SIG-M5 treated with dmso at 0.1 percent for 504 hours (cell line): ENCODE results near the gene CKS1B.
"Not testable (repeated sequence)": the region's sequence is repeated elsewhere in the genome, so short reads cannot be mapped to it uniquely, and the experiment has no call there.

Source experiments
- DNase-seq: peaks from one replicate; lab custom pipeline; 2025; ENCODE audit not compliant: unreplicated experiment; lab: John Stamatoyannopoulos, UW

The CKS1B gene

DNA sequence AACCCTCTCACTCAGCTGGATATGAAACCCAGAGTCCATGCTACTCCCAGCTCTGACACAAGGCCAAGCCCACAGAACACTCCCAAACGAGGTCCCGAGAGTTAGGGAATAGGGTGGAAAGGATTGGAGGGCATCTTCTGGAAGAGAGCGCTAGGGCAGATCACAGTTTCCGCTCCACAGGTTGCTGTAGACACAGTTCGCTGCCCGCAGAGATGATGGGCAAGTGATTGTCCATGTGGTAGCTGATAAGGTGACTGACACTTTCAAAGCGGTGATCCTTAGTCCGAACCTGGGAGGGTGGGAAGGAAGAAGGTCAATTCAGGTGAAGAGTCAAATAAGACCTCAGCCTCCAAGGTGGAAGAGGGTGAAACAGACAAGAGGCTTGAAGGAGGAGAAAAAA is 10.8 kb upstream of the CKS1B start:
- DNase-seq = no peak

DNA sequence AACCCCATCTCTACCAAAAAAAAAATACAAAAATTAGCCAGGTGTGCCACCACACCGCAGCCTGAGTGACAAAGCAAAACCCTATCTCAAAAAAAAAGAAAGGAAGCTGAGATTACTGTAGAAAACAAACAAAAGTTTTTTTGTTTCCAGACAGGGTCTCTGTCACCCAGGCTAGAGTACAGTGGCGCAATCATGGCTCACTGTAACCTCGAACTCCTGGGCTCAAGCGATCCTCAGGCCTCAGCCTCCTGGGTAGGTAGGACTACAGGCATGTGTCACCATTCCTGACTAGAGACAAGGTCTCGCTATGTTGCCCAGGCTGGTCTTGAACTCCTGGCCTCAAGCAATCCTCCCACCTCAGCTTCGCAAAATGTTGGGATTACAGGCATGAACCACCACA is 10.1 kb upstream of the CKS1B start:
- no peak for DNase-seq

DNA sequence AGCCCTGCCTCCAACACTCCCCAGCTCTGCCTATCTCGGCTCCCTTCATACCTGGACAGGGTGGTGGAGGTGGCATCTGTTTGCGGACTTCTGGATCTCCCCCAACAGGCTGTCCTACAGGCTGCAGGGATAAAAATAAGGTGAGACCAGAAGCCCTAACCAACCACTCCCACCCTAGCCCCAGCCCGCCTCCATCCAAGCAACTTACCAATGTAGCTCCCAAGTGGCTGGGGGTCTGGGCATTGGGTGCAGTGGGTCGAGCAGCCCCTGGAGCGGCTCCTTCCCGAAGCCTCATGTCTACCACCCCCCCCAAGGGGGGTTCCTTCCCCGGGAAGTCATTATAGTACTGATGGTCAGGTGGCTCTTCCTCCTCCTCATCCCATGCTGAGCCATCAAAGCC is 8.4 kb upstream of the CKS1B start:
- DNase-seq = no peak

DNA sequence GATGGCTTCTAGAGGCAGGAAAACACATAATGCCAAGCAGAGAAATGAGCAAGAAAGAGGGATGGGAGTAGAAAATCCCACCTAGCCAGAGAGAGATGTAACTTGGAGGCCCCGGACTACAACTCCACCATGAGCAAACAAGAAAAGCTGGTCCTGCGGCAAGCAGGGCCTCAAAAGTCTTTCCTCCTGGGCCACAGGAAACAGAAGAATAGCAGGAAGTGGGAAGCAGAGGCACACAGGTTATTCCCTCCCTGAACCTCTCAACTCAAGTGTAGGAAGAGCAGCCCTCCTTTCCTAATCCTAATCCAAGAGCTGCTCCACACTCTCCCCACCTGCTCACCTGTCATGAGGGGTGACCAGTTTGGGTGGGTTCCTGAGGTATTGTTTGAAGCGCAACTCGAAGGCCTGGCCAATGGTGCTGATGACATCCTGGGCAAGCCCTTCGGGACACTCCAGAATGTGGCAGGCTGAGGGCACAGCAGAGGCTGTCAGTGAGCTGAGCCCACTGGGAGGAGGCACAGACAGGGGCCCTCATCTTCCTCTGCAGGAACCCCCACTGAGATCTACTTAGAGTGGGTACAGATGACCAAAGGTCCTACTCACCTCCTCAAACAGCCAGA is 7.0 kb upstream of the CKS1B start:
- DNase-seq = no peak

DNA sequence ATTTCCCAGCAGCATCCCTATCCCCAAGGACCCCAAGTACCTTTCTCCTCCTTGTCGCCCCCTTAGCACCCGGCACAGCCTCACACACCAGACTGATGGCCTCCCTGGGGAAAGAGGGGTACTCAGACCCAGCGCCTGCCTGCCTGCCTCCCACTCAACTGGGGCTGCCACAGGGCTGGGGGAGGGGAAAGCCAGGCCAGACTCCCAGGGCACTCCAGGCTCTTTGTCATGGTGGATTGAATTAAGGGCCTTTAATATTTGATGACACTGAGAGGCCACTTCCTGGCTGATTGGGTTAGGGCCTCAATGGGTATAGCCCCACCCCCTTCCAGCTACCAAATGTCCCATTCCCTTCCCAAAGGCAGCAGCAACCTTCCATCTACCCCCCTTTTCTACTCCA is 5.8 kb upstream of the CKS1B start:
- no peak for DNase-seq

DNA sequence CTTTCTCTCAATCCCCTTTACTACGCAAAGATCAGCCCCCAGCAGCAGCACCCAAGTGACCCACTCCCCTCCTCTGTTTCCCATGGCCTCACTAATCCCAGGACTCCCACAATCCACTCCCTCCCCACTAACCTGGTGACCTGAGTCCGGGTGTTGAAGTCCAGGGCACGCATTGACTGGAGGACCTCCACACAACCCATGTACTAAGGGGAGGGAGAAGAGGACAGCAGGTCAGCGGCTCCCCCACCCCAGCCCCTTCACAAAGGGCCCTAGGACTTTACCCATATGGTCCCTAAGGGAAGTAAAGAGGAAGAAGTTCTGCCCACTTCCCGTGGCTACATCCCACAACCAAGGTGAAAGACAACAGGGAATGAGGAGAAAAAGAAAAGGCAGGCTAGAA is 5.2 kb upstream of the CKS1B start:
- DNase-seq = no peak

GRCh38 chr1:154969860-154970452 is 4.5 kb upstream of the CKS1B start:
- no peak for DNase-seq

GRCh38 chr1:154970631-154971340 is 3.7 kb upstream of the CKS1B start, which contains the start of gene SHC1:
Gene SHC1, minus strand, starts transcription at chr1:154970747. Its CDS starts 221 bp downstream, at chr1:154970526.
- DNase-seq = peak; percentile 77

- DNase-seq = no peak
These were observed 3.0 kb upstream of the CKS1B start for GRCh38 chr1:154971341-154971998.

GRCh38 chr1:154972213-154972516 is 2.3 kb upstream of the CKS1B start:
- DNase-seq = no peak

GRCh38 chr1:154972517-154973343 is 1.8 kb upstream of the CKS1B start:
- DNase-seq = no peak

- peak; percentile 99 for DNase-seq
These were observed 958 bp upstream of the CKS1B start for GRCh38 chr1:154973344-154974101.

DNA sequence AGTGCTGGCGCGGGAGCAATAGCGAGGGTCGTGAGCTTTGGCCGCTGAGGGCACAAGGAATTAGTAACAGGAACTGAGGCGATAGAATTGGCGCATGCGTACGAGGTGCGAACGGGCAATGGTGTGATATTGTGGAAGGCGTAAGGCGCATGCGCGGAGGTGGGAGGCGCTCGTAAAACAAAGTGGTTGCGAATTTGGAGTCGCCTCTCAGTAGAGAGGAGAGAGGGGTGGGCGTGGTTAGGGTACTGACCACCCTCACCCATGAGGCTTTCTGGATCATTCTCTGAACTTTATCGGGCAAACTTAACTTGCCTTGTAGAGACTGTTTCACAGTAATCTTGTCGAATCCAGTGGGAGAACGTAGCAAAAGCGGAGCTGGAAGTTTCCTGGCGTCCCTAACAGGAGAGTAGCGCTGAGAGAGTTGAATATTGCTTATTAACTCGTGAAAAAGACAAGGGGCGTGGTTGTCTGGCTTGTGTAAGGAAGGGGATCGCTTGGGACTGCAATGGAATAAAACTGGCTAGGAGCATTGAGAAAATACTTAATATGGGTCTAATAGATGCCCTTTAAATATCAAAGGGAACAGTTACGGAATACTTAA is 427 bp downstream of the CKS1B start:
- peak; percentile 99 for DNase-seq

- peak; percentile 78 for DNase-seq
These were observed 1.1 kb downstream of the CKS1B start for GRCh38 chr1:154975409-154976059.

DNA sequence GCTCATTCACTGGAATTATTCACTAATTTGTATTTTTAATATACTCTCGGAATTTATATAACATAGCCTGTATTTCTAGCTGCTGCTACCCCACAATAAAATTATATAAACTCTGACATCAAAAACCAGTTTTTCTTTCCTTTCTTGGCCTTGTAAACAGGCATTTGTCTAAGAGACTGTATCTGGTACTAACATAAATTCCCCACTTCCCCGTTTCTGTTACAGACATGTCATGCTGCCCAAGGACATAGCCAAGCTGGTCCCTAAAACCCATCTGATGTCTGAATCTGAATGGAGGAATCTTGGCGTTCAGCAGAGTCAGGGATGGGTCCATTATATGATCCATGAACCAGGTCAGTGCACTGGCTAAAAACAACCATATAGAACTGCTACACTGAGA is 3.3 kb downstream of the CKS1B start:
- DNase-seq = not testable (repeated sequence)

DNA sequence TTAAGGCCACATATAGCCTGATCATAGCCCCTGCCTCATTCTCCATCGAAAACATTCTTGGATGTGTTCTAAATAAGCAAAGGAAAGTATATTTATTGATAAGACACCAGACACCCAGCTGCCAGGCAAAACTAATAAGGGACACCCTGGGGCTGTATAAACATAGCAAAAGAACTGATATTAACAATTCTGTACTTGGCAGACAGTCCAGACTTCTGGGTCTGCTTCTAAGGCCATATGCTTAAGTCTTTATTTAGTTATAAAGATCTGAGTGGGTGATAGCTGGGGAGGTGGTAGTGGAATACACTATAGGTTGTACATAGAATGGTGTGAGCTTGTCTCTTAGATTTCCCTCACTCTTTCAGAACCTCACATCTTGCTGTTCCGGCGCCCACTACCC is 3.9 kb downstream of the CKS1B start:
- DNase-seq = no peak

- no peak for DNase-seq
These were observed 7.9 kb downstream of the CKS1B start for GRCh38 chr1:154982341-154982740.

DNA sequence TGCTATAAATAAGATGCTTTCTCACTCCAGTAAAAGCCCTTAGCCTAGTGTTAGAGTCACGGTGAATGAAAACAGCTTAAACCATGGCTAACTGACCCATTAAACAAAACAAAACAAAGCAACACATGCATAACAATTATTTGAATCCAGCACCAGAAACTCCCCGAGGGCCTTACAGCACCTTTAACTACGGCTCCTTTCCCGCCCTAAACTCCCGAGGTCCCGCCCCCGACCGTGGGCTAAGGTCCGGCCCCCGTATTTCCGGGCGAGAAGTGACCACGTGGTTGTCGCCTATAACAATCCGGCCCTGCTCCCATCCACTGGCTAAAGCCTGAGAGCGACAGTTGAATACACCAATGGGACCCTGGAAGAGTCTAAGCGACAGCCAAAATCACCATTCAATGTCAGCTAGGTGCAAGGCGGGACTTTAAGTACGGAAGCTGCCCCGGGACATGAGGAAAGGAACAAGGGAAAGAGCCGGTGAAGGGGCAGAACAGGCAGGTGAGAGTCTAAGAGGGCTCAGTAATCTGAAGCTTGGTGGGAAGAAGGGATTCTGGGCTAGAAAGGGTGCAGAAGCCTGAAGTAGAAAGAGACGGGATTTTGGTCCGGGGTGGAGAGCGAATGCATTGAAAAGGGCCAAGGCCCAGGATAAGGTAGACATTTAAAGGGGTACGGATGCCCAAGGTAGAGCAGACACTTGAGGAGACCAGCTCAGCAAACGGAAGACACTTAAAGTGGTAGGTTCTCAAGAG is 8.6 kb downstream of the CKS1B start, which contains the start of gene FLAD1:
TSS of gene FLAD1 (plus strand) at position 448 of the 752 bp plus-strand sequence. CDS start 351 bp downstream, outside the sequence.
- peak; percentile 100 for DNase-seq
